ENCODE results near the gene SLC10A1.

DNA sequence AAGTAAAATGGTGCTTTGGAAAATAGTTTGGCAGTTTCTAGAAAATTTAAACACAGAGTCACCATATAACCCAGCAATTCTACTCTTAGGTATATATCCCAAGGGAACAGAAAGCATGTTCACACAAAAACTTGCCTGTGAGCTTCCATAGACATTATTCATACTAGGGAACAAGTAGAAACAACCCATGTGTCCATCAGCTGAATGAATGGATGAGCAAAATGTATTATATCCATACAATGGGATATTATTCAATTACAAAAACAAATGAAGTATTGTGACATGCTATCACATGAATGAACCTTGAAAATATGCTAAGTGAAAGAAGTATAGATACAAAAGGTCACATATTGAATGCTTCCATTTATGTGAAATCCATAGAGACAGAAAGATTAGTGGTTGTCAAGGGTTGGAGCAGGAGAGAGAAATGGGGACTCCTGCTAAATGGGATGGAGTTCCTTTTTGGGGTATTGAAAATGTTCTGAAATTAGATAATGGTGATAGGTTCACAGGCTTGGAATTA lies 7.9 kb downstream of the SLC10A1 start:
- no peak for TF ChIP-seq CTCF (conservative IDR thresholded peaks at IDR 0.05; ENCODE audit: low read depth in 2 of 2)
- no peak for TF ChIP-seq EZH2 (IDR thresholded peaks at IDR 0.05; ENCODE audit: low read depth, unreplicated experiment)
- no peak for TF ChIP-seq ZNF462 (CRISPR knock-in tag; IDR thresholded peaks at IDR 0.05)
- TF ChIP-seq ZNF331 (CRISPR knock-in tag; IDR thresholded peaks at IDR 0.05; ENCODE audit: low read depth): no peak
- no peak for TF ChIP-seq POLR2AphosphoS5 (IDR thresholded peaks at IDR 0.05; ENCODE audit: low read depth)
- TF ChIP-seq NANOG (IDR thresholded peaks at IDR 0.05; ENCODE audit: borderline replicate concordance): no peak
- TF ChIP-seq, protein P1, sequence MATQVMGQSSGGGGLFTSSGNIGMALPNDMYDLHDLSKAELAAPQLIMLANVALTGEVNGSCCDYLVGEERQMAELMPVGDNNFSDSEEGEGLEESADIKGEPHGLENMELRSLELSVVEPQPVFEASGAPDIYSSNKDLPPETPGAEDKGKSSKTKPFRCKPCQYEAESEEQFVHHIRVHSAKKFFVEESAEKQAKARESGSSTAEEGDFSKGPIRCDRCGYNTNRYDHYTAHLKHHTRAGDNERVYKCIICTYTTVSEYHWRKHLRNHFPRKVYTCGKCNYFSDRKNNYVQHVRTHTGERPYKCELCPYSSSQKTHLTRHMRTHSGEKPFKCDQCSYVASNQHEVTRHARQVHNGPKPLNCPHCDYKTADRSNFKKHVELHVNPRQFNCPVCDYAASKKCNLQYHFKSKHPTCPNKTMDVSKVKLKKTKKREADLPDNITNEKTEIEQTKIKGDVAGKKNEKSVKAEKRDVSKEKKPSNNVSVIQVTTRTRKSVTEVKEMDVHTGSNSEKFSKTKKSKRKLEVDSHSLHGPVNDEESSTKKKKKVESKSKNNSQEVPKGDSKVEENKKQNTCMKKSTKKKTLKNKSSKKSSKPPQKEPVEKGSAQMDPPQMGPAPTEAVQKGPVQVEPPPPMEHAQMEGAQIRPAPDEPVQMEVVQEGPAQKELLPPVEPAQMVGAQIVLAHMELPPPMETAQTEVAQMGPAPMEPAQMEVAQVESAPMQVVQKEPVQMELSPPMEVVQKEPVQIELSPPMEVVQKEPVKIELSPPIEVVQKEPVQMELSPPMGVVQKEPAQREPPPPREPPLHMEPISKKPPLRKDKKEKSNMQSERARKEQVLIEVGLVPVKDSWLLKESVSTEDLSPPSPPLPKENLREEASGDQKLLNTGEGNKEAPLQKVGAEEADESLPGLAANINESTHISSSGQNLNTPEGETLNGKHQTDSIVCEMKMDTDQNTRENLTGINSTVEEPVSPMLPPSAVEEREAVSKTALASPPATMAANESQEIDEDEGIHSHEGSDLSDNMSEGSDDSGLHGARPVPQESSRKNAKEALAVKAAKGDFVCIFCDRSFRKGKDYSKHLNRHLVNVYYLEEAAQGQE (IDR thresholded peaks at IDR 0.05; ENCODE audit: unreplicated experiment): no peak
- no peak for TF ChIP-seq ZNF114 (CRISPR knock-in tag; IDR thresholded peaks at IDR 0.05)

Measured in GM23338 (cell line).